ENCODE results near the gene SMTNL1. TPM values are rescaled to one million over a fixed set of nuclear protein-coding genes. Genes with fewer than 3 reads are reported as not detected.
"Not testable (repeated sequence)": the region's sequence is repeated elsewhere in the genome, so short reads cannot be mapped to it uniquely, and the experiment has no call there.

SMTNL1 gene
- total RNA-seq, 1 donor from 2014 or later: not detected

- Histone ChIP-seq H3K27me3 (ENCODE audit: low read depth) (no peaks in the 10 kb centered on the region), H3K4me3 (no peak overlapping the region), H3K27ac (replicated peaks) (no peak overlapping the region), H3K9me3 (replicated peaks) (no peaks in the 10 kb centered on the region), H3K4me1 (peaks cover 22% of the 10 kb centered on the region), H3K36me3 (peaks cover 12% of the 10 kb centered on the region)
- TF ChIP-seq CTCF (IDR thresholded peaks at IDR 0.05; ENCODE audit: borderline replicate concordance): no peak
- intact Hi-C loops (cut with micrococcal nuclease): loop anchor here (10.0 kb wide), 1 partner anchor 74 kb away; no protein-coding TSS in a partner anchor
- no peak for DNase-seq
Observed at GRCh38 chr11:57529012-57529411, 8.4 kb upstream of the SMTNL1 start.

- no peaks in the 10 kb centered on the region for H3K9me3 ChIP-seq (replicated peaks)
- TF ChIP-seq CTCF (IDR thresholded peaks at IDR 0.05; ENCODE audit: borderline replicate concordance): no peak
- no peaks in the 10 kb centered on the region for H3K27me3 ChIP-seq (ENCODE audit: low read depth)
- peaks cover 22% of the 10 kb centered on the region for H3K4me1 ChIP-seq
- H3K4me3 ChIP-seq: peak overlapping the region; percentile 78
- DNase-seq: no peak
- intact Hi-C loops (cut with micrococcal nuclease): no loop called here
- peak overlapping the region; percentile 83 for H3K27ac ChIP-seq (replicated peaks)
- H3K36me3 ChIP-seq: peaks cover 12% of the 10 kb centered on the region
Observed at GRCh38 chr11:57530215-57530595, 7.2 kb upstream of the SMTNL1 start.

GRCh38 chr11:57530596-57531507 is 6.5 kb upstream of the SMTNL1 start, which contains the start of gene TIMM10:
TSS of gene TIMM10 (minus strand) at chr11:57530754. CDS start at chr11:57530189, 565 bp downstream.
- peak; percentile 94 for DNase-seq
- Histone ChIP-seq H3K36me3 (peaks cover 12% of the 10 kb centered on the region), H3K27ac (replicated peaks) (peak within 1 kb of the TSS; percentile 83), H3K27me3 (ENCODE audit: low read depth) (no peaks in the 10 kb centered on the region), H3K4me1 (peaks cover 22% of the 10 kb centered on the region), H3K9me3 (replicated peaks) (no peaks in the 10 kb centered on the region), H3K4me3 (peak within 1 kb of the TSS; percentile 78)
- intact Hi-C loops (cut with micrococcal nuclease): no loop called here
- TF ChIP-seq CTCF (IDR thresholded peaks at IDR 0.05; ENCODE audit: borderline replicate concordance): no peak

GRCh38 chr11:57534449-57534848 is 2.9 kb upstream of the SMTNL1 start:
- intact Hi-C loops (cut with micrococcal nuclease); H3K27me3 ChIP-seq (ENCODE audit: low read depth); H3K36me3 ChIP-seq; H3K9me3 ChIP-seq (replicated peaks); H3K27ac ChIP-seq (replicated peaks); H3K4me3 ChIP-seq; DNase-seq: not testable (repeated sequence)
- peaks cover 18% of the 10 kb centered on the region for H3K4me1 ChIP-seq

GRCh38 chr11:57539342-57539741 is 1.9 kb downstream of the SMTNL1 start:
- H3K4me1 ChIP-seq: no peaks in the 10 kb centered on the region
- no peak for TF ChIP-seq CTCF (IDR thresholded peaks at IDR 0.05; ENCODE audit: borderline replicate concordance)
- no peak overlapping the region for H3K27ac ChIP-seq (replicated peaks)
- H3K4me3 ChIP-seq: no peak overlapping the region
- no peaks in the 10 kb centered on the region for H3K9me3 ChIP-seq (replicated peaks)
- no peak for DNase-seq
- H3K27me3 ChIP-seq (ENCODE audit: low read depth): no peaks in the 10 kb centered on the region
- intact Hi-C loops (cut with micrococcal nuclease): no loop called here
- no peaks in the 10 kb centered on the region for H3K36me3 ChIP-seq

GRCh38 chr11:57541169-57541568 is 3.8 kb downstream of the SMTNL1 start:
- Histone ChIP-seq H3K27ac (replicated peaks) (no peak overlapping the region), H3K27me3 (ENCODE audit: low read depth) (no peaks in the 10 kb centered on the region), H3K4me3 (no peak overlapping the region), H3K36me3 (no peaks in the 10 kb centered on the region), H3K9me3 (replicated peaks) (no peaks in the 10 kb centered on the region), H3K4me1 (no peaks in the 10 kb centered on the region)
- no peak for DNase-seq
- TF ChIP-seq CTCF (IDR thresholded peaks at IDR 0.05; ENCODE audit: borderline replicate concordance): no peak
- intact Hi-C loops (cut with micrococcal nuclease): no loop called here
